Measurements from ENCODE around the gene TRPM2.
"Not testable (repeated sequence)": the region's sequence is repeated elsewhere in the genome, so short reads cannot be mapped to it uniquely, and the experiment has no call there.

The TRPM2 gene

GRCh38 chr21:44356160-44356559 is 2.7 kb downstream of the TRPM2 start:
- DNase-seq, result no peak

- no peak for DNase-seq
Measured at GRCh38 chr21:44356636-44357035, 3.2 kb downstream of the TRPM2 start.

GRCh38 chr21:44357064-44357837 is 3.8 kb downstream of the TRPM2 start:
- DNase-seq, result no peak

GRCh38 chr21:44359396-44359795 is 6.0 kb downstream of the TRPM2 start:
- no peak for DNase-seq

GRCh38 chr21:44360159-44360558 is 6.7 kb downstream of the TRPM2 start:
- no peak for DNase-seq

GRCh38 chr21:44361903-44362302 is 8.5 kb downstream of the TRPM2 start:
- not testable (repeated sequence) for DNase-seq

GRCh38 chr21:44363278-44363677 is 9.9 kb downstream of the TRPM2 start:
- DNase-seq, result no peak

- DNase-seq, result no peak
Measured at GRCh38 chr21:44364151-44365053, 11.0 kb downstream of the TRPM2 start.

GRCh38 chr21:44365251-44365966 is 12.0 kb downstream of the TRPM2 start:
- DNase-seq, result no peak

- no peak for DNase-seq
Measured at GRCh38 chr21:44365967-44366585, 12.7 kb downstream of the TRPM2 start.

- no peak for DNase-seq
Measured at GRCh38 chr21:44366586-44367211, 13.3 kb downstream of the TRPM2 start.

- DNase-seq, result no peak
Measured at GRCh38 chr21:44368711-44369446, 15.5 kb downstream of the TRPM2 start.

- DNase-seq, result no peak
Measured at GRCh38 chr21:44370027-44370735, 16.8 kb downstream of the TRPM2 start.

- no peak for DNase-seq
Measured at GRCh38 chr21:44370786-44371410, 17.5 kb downstream of the TRPM2 start.

- DNase-seq, result no peak
Measured at GRCh38 chr21:44371596-44371995, 18.2 kb downstream of the TRPM2 start.

GRCh38 chr21:44372616-44373015 is 19.2 kb downstream of the TRPM2 start:
- no peak for DNase-seq

- no peak for DNase-seq
Measured at GRCh38 chr21:44374601-44375280, 21.3 kb downstream of the TRPM2 start.

GRCh38 chr21:44375281-44375651 is 21.8 kb downstream of the TRPM2 start:
- no peak for DNase-seq

- DNase-seq, result no peak
Measured at GRCh38 chr21:44375761-44376241, 22.4 kb downstream of the TRPM2 start.

GRCh38 chr21:44376606-44377005 is 23.2 kb downstream of the TRPM2 start:
- DNase-seq, result no peak
